DMS53 treated with DMSO at 0.1 percent for 48 hours (cell line): ENCODE results near the gene PHOSPHO2.
A peak's percentile ranks its signal among the peaks of the same experiment; 100 is the strongest.

Experiments
- DNase-seq: peaks from one replicate; lab custom pipeline; 2025; ENCODE audit not compliant: unreplicated experiment; lab: John Stamatoyannopoulos, UW

Gene PHOSPHO2

DNA sequence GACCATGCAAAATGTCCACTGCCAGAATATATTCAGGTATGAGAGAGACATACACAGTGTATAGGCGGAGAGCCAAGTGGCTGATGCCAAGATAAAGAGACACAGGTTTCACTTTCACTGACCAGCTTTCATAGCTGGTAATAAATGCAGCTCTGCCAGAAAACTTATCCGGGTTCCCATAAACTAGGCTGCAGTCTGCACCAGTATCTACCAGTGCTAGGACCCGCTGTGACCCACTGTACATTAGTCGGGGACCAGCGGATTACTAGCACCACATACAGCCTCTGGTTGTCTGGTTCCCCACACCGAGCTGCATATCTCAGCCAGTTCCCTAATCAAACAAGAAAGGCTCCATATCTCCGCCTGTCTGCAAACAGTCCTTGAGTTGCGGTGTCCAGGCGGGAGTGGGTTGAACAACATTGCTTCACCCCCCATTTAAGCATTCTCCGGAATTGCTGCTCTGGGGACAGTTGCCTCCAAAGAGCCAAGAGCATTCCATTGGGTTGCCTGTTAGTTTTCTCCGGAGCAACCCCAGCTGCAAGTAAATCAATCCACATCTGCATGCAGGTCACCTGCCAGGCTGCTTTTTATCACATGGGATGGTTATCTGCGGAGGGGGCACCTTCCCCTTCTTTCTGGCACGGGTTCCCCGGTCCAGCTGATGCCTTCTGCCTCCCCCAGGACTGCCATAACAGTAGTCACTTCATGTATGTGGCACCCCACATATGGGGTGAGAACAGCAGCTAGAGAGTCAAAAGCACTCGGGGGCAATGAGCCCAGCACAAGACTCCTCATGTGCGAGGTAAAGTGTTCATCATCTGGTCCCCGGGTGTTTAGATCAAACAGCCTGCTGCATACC is 21.3 kb downstream of the PHOSPHO2 start:
- peak; percentile 67 for DNase-seq

DNA sequence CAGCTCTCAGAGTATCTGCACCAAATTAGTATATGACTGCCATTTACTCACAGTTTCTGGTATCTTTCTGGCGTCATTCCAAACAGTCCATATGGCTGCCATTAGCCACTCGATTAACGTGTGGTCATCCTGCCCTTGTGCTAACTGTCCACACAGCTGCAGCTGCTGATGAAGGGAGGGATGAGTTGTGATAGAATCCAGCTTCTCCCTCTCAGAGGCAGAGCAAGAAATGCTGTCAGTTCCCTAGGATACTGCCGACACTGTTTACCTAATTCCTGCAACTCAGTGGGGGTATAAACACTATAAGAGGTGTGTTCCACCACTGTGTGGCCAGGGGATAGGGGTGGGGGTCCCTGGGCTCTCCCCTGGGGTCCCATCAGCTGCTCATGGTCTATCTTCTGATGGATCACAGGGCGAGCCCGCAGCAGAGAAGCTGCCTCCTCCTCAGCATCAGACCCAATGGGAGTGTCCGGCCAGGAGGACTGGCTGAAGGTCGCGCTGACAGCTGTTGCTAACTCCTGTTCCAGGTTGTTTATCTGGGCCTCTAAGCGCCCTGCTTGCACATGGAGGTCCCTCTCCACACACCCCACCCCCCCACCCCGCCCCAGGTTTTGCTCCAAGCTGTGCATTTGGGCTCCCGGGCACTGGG is 22.1 kb downstream of the PHOSPHO2 start:
- DNase-seq: peak; percentile 54

GRCh38 chr2:169716938-169717690 is 22.8 kb downstream of the PHOSPHO2 start:
- peak; percentile 77 for DNase-seq

DNA sequence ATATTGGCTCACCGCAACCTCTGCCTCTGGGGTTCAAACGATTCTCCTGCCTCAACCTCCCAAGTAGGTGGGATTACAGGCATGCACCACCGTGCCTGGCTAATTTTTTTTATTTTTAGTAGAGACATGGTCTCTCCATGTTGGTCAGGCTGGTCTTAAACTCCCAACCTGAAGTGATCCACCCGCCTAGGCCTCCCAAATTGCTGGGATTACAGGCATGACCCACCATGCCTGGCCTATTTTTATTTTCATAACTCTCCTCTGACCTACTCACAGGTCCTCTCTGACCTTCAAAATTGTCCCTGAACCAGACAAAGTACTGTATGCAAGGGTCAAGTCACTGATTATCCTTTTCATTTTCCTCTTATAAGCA is 23.4 kb downstream of the PHOSPHO2 start:
- no peak for DNase-seq

DNA sequence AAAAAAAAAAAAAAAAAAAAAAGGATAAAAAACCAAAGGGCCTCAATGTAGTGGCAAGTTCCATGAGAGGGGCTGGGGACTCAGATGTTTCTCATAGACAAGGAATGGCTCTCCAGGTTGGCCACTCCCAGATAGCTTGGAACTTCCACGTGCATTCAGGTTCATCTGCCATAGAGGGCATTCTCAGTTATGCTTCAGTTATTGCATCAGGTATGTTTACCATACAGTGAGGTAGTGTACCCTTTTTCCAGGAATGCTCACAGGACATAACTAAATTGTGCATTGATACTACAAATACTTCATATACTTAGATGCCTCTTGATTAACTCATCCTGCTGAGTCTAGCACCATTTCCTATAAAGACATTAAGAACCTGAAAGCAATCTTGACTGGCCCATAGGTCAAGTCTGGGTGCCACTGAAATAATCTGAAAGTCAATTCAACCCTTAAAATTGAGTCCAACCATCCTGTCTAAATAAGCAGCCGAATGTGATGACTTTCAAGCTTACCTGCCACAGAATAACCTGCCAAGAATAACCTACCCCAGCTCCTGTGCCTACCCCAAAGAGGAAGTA is 24.7 kb downstream of the PHOSPHO2 start:
- peak; percentile 16 for DNase-seq

- DNase-seq: no peak
Measured at GRCh38 chr2:169721016-169721415, 26.7 kb downstream of the PHOSPHO2 start.

GRCh38 chr2:169727065-169727464 is 32.8 kb downstream of the PHOSPHO2 start:
- DNase-seq: no peak

- DNase-seq: no peak
Measured at GRCh38 chr2:169729274-169729605, 35.0 kb downstream of the PHOSPHO2 start.

DNA sequence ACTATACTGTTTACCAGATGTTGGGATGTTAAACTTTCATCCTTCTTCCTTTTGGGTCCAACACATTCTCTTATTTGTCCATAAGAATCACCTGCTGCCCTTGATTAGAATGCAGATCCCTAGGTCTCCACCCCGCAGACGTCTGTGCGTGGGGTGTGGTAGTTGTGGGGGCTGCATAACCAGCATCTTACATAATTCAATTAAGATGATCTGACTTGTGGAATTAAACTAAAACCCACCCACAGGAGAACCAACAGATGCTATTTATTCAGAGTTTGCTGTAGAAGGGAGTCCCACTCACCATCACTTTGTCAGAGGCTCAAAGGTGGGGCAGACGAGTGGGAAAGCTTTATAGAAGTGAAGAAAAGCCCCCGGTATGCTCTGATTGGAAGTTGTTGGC is 37.8 kb downstream of the PHOSPHO2 start:
- DNase-seq: no peak

- DNase-seq: peak; percentile 36
Measured at GRCh38 chr2:169732583-169733358, 38.5 kb downstream of the PHOSPHO2 start.

DNA sequence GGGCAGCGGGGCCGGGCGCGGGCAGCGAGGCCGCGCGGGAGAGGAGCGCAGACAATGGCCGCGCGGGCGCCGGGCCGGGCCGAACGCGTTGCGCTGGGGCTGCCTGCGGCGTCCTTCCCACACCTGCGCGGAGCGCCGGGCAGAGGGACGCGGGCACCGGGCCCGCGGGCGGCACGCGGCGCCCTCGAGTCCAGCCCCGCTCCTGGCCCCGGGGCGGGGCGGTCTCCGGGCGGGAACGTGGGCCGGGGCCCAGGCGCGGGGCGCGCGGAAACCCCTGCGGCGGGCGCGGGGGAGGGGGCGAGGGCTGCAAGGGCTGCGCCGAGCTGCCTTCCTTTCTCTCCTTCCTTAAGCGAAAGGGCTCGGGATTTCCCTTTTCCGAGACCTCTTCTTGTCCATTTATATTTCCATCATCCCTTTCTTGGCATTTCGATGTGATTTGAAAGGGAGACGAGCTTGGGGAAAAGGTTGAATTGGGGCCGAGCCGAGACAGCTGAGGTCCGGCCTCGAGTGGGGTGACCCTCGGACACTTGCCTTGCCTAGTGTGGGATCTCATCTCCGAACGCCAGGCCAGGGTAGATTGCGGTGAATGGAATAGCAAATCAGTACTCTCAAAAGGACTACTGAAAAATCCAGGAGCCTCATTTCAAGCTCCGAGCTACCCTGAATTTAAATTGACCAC is 40.0 kb downstream of the PHOSPHO2 start:
- peak; percentile 34 for DNase-seq

DNA sequence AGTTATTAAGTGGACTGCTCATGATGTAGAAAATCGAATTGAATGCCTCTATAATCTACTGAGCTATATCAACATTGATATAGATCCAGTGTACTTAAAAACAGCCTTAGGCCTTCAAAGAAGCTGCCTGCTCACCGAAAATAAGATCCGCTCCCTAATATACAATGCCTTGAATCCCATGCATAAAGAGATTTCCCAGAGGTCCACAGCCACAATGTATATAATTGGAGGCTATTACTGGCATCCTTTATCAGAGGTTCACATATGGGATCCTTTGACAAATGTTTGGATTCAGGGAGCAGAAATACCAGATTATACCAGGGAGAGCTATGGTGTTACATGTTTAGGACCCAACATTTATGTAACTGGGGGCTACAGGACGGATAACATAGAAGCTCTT is 41.4 kb downstream of the PHOSPHO2 start:
- DNase-seq: no peak

DNA sequence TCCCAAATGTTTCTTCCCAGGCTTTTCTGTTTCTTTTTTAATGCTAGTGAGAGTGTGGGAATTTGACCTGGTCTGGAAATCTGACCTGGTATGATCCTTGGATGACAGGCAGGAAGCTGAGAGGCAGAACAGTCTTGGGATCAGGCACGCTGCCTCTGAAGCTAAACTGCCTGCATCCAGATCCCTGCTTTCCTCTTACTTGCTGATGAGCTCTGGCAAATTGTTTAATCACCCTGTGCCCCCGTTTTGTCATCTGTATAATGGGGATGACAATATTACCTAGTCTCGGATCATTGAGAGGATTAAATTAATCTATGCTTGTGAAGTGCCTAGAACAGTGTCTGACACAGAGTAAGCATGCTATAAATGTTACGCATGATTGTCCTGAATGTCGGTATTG is 42.6 kb downstream of the PHOSPHO2 start:
- no peak for DNase-seq

DNA sequence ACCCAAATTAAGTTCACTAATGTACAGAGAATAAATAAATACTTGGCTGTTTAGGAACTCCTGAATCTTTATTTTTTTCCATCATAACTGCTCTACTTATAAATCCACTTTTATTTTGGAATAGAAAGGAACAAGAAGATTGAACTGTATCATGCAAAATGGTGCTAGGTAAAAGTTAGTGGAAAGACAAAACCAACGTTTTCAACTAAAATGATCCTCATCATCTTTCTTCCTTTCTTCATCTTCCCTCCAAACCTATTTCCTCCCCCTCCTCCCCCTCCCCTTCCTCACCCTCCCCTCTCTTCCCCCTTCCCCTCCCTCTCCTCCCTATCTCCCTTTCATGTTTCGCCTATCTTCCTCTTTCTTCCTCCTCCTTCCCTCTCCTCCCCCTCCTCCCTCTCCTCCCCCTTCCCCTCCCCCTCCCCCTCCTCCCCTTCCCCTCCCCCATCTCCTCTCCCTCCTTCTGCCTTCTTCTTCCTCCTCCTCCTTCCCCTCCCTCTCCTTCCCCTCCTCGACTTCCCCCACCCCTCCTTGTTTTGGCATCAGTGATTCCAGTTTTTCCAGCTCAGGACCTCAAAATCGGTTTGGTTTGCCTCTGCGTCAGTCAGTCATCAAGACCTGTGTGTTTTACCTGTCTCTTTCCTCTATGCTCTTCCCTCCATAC is 44.4 kb downstream of the PHOSPHO2 start:
- no peak for DNase-seq

- no peak for DNase-seq
Measured at GRCh38 chr2:169739351-169739750, 45.1 kb downstream of the PHOSPHO2 start.

GRCh38 chr2:169743549-169743948 is 49.3 kb downstream of the PHOSPHO2 start:
- no peak for DNase-seq

DNA sequence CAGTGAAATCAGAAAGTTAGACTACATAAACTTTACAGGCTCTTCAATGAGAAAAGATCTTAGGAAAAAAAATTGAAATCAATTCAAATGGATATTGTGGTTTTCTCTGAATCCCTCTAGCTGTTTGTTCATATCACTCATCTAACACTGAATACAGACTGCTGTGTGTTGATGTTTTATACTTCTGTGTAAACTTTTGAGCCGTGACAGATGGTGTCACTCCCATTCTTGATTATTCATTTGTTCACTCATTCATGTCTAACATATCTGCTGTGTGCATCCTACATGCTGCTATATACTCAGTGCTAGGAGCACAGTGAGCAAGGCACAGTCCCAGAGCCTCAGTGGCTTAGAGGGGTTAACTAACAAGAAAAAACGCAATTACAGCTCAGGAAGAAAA is 52.0 kb downstream of the PHOSPHO2 start:
- DNase-seq: no peak

DNA sequence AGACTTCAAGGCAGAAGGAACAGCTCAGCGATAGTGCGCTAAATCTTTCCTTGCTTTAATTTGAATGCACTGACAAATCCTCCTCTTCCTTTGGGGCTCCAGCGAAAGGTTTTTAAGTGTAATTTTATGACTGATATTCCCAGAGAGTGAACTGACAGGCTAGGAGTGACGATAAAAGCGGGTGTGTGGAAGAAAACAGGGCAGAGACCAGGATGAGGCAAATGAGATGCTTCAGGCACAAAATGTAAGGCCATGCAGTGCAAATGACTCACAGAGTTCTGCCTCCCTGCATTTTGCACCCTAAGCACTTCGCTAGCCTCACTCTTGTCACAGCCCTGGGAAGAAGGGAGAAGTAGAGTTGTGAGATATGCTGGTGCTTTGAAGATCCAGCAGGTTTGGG is 54.0 kb downstream of the PHOSPHO2 start:
- DNase-seq: no peak
